Measurements from ENCODE around the gene PALS1. TPM values are rescaled to one million over a fixed set of nuclear protein-coding genes. Genes with fewer than 3 reads are reported as not detected.

Gene PALS1
- total RNA-seq, 1 donor from 2014 or later = 19.9 TPM

DNA sequence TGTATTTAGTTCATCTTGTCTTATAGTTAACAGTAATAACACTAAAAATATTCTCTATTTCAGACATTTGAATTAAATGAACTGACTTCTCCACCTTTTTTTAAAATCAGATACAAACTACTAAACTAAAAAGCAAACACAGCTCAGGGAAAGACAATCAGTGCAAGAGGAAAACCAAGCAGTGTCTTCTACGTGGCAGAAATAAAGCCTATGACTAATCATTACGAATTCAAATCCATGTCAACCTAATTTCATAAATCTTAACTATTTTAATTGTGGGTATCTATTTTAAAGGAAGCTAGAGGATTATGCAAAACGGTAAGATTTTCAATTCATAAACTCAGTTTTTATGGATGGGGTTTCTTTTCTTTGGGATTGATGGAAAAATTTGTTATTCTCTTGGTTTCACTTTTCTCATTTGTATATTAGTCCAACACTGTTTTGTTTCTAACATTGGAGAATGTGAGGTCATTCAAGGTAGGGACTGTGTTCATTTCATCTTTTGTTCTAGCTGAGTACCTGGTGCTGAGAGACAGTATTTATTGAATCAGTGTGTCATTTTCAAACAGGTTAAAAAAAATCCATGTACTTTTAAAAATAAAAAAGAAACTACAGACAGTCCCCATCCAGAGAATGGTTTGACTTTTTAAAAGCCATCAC is 12.8 kb upstream of the PALS1 start:
- Mint-ChIP-seq H3K9me3 (ENCODE audit: unreplicated experiment) (no peaks in the 10 kb centered on the region), H3K27me3 (ENCODE audit: unreplicated experiment) (peaks cover 1% of the 10 kb centered on the region), H3K4me3 (ENCODE audit: unreplicated experiment) (no peak overlapping the region), H3K4me1 (ENCODE audit: unreplicated experiment) (no peaks in the 10 kb centered on the region), H3K36me3 (ENCODE audit: low read depth, unreplicated experiment) (no peaks in the 10 kb centered on the region), H3K27ac (ENCODE audit: unreplicated experiment) (no peak overlapping the region)
- TF ChIP-seq, protein P1, sequence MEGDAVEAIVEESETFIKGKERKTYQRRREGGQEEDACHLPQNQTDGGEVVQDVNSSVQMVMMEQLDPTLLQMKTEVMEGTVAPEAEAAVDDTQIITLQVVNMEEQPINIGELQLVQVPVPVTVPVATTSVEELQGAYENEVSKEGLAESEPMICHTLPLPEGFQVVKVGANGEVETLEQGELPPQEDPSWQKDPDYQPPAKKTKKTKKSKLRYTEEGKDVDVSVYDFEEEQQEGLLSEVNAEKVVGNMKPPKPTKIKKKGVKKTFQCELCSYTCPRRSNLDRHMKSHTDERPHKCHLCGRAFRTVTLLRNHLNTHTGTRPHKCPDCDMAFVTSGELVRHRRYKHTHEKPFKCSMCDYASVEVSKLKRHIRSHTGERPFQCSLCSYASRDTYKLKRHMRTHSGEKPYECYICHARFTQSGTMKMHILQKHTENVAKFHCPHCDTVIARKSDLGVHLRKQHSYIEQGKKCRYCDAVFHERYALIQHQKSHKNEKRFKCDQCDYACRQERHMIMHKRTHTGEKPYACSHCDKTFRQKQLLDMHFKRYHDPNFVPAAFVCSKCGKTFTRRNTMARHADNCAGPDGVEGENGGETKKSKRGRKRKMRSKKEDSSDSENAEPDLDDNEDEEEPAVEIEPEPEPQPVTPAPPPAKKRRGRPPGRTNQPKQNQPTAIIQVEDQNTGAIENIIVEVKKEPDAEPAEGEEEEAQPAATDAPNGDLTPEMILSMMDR (IDR thresholded peaks at IDR 0.05; ENCODE audit: unreplicated experiment) = no peak
- no peak for DNase-seq (ENCODE audit: low spot score)

DNA sequence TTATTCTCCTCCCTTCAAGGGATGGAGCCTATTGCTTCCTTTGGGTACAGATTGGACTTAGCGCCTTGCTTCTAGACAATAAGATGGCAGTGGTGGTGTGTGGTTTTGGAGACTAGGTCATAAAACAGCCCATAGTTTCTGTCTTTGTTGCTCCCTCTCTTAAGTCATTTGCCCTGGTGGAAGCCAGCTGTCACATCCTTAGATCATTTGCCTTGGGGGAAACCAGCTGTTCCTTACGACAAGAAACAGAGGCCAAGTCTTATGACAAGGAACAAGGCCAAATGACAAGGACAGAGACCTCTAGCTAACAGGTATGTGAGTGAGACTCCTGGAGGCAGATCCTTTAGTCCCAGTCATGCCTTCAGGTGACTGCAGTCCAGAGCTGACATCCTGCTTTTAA is 9.2 kb upstream of the PALS1 start:
- Mint-ChIP-seq H3K4me3 (ENCODE audit: unreplicated experiment) (no peak overlapping the region), H3K36me3 (ENCODE audit: low read depth, unreplicated experiment) (no peaks in the 10 kb centered on the region), H3K27me3 (ENCODE audit: unreplicated experiment) (no peaks in the 10 kb centered on the region), H3K9me3 (ENCODE audit: unreplicated experiment) (no peaks in the 10 kb centered on the region), H3K27ac (ENCODE audit: unreplicated experiment) (no peak overlapping the region), H3K4me1 (ENCODE audit: unreplicated experiment) (no peaks in the 10 kb centered on the region)
- no peak for DNase-seq (ENCODE audit: low spot score)
- TF ChIP-seq, protein P1 (IDR thresholded peaks at IDR 0.05; ENCODE audit: unreplicated experiment) = no peak

DNA sequence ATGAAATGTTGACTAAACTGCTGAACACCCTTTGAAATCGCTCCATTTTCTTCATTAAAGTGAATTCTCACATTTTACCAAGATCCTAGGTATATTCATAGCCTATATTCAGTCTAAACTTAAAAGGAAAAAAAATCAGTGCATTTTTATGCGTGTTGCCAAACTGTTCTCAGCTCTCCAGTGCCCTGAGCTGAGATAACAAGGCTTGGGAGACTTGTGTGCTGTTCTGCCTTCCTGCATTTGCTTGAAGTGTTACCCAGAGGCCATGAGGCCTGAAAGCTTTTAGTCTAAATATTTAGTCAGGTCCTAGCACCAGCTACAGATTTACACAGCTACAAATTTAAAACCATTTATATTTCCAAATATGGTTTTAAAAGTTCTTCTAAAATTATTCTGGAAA is 8.6 kb upstream of the PALS1 start:
- Mint-ChIP-seq H3K4me1 (ENCODE audit: unreplicated experiment) (no peaks in the 10 kb centered on the region), H3K36me3 (ENCODE audit: low read depth, unreplicated experiment) (no peaks in the 10 kb centered on the region), H3K9me3 (ENCODE audit: unreplicated experiment) (no peaks in the 10 kb centered on the region), H3K27ac (ENCODE audit: unreplicated experiment) (no peak overlapping the region), H3K4me3 (ENCODE audit: unreplicated experiment) (no peak overlapping the region), H3K27me3 (ENCODE audit: unreplicated experiment) (no peaks in the 10 kb centered on the region)
- TF ChIP-seq, protein P1 (IDR thresholded peaks at IDR 0.05; ENCODE audit: unreplicated experiment) = no peak
- DNase-seq (ENCODE audit: low spot score) = no peak

DNA sequence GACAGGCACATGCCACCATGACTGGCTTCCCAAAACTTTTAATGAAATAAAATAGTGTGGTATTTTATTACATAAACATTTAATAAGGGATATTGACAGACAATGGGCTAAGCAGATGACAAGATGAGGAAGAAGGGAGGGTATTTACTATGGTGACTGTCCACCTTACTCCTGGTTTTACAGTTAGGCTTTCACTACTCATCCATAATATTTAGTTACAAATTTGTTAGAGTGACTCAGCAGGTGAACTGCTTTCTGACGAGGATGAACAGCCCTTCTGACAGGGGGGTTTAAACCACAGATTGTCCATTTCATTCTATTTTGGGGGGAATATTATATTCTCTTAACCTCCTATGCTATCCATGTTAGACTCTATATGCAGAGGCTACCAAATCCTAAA is 3.6 kb upstream of the PALS1 start:
- no peak for DNase-seq (ENCODE audit: low spot score)
- H3K27me3 Mint-ChIP-seq (ENCODE audit: unreplicated experiment) = peaks cover 13% of the 10 kb centered on the region
- peaks cover 3% of the 10 kb centered on the region for H3K36me3 Mint-ChIP-seq (ENCODE audit: low read depth, unreplicated experiment)
- no peak overlapping the region for H3K27ac Mint-ChIP-seq (ENCODE audit: unreplicated experiment)
- H3K9me3 Mint-ChIP-seq (ENCODE audit: unreplicated experiment) = no peaks in the 10 kb centered on the region
- H3K4me3 Mint-ChIP-seq (ENCODE audit: unreplicated experiment) = no peak overlapping the region
- TF ChIP-seq, protein P1 (IDR thresholded peaks at IDR 0.05; ENCODE audit: unreplicated experiment) = no peak
- peaks cover 3% of the 10 kb centered on the region for H3K4me1 Mint-ChIP-seq (ENCODE audit: unreplicated experiment)

DNA sequence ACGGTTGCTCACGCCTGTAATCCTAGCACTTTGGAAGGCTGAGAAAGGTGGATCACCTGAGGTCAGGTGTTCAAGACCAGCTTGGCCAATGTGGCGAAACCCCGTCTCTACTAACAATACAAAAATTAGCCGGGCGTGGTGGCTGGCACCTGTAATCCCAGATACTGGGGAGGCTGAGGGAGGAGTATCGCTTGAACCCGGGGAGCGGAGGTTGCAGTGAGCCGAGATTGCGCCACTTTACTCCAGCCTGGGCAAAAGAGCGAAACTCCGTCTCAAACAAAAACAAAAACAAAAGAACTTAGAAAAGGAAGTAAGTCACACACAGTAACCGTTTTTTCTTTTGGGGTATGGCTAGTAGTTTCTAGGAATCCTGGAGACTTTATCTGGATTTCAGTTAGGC is 1.7 kb upstream of the PALS1 start:
- Mint-ChIP-seq H3K4me1 (ENCODE audit: unreplicated experiment) (peaks cover 3% of the 10 kb centered on the region), H3K4me3 (ENCODE audit: unreplicated experiment) (peak overlapping the region; percentile 83), H3K27ac (ENCODE audit: unreplicated experiment) (peak overlapping the region; percentile 83), H3K9me3 (ENCODE audit: unreplicated experiment) (no peaks in the 10 kb centered on the region), H3K27me3 (ENCODE audit: unreplicated experiment) (peaks cover 13% of the 10 kb centered on the region), H3K36me3 (ENCODE audit: low read depth, unreplicated experiment) (peaks cover 3% of the 10 kb centered on the region)
- no peak for DNase-seq (ENCODE audit: low spot score)
- TF ChIP-seq, protein P1 (IDR thresholded peaks at IDR 0.05; ENCODE audit: unreplicated experiment) = no peak

Measured in endothelial cell (in vitro differentiated cells).